ENCODE results near the gene FSIP2. TPM values are rescaled to one million over a fixed set of nuclear protein-coding genes. Genes with fewer than 3 reads are reported as not detected.

Gene FSIP2
- total RNA-seq, 6 experiments from 2014 or later: 0.06 to 0.19 (median 0.11) TPM

- Histone ChIP-seq H3K36me3 (no peaks in the 10 kb centered on the region), H3K27me3 (no peaks in the 10 kb centered on the region), H3K27ac (no peak overlapping the region), H3K4me3 (no peak overlapping the region), H3K4me1 (no peaks in the 10 kb centered on the region), H3K9me3 (peaks cover 0 to 4% (median 0%) of the 10 kb centered on the region in 4 donors)
- ATAC-seq: no peak
- TF ChIP-seq, protein P1, sequence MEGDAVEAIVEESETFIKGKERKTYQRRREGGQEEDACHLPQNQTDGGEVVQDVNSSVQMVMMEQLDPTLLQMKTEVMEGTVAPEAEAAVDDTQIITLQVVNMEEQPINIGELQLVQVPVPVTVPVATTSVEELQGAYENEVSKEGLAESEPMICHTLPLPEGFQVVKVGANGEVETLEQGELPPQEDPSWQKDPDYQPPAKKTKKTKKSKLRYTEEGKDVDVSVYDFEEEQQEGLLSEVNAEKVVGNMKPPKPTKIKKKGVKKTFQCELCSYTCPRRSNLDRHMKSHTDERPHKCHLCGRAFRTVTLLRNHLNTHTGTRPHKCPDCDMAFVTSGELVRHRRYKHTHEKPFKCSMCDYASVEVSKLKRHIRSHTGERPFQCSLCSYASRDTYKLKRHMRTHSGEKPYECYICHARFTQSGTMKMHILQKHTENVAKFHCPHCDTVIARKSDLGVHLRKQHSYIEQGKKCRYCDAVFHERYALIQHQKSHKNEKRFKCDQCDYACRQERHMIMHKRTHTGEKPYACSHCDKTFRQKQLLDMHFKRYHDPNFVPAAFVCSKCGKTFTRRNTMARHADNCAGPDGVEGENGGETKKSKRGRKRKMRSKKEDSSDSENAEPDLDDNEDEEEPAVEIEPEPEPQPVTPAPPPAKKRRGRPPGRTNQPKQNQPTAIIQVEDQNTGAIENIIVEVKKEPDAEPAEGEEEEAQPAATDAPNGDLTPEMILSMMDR (IDR thresholded peaks at IDR 0.05): no peak
- TF ChIP-seq POLR2A (IDR thresholded peaks at IDR 0.05): no peak
- intact Hi-C loops (cut with DNase I): no loop called here
- DNase-seq: no peak
Observed at GRCh38 chr2:185802926-185803325, 64.3 kb downstream of the FSIP2 start.

DNA sequence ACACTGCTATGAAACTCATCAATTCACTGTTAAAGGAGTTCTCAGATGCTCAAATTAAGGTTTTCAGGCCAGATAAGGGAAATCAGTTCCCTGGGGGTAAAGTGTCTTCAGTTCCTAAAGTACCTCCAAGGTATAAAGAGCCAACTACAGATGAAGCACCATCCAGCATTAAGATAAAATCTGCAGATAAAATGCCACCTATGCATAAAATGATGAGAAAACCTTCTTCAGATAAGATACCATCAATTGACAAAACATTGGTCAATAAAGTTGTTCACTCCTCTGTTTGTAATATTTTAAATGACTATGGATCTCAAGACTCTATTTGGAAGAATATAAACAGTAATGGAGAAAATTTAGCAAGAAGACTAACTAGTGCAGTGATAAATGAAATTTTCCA lies 68.2 kb downstream of the FSIP2 start:
- intact Hi-C loops (cut with DNase I): no loop called here
- H3K4me3 ChIP-seq: no peak overlapping the region
- no peak for TF ChIP-seq POLR2A (IDR thresholded peaks at IDR 0.05)
- TF ChIP-seq, protein P1 (IDR thresholded peaks at IDR 0.05): no peak
- DNase-seq (no peak), ATAC-seq (no peak)
- no peaks in the 10 kb centered on the region for H3K36me3 ChIP-seq
- H3K9me3 ChIP-seq: peaks cover 0 to 4% (median 0%) of the 10 kb centered on the region in 4 donors
- no peak overlapping the region for H3K27ac ChIP-seq
- no peaks in the 10 kb centered on the region for H3K4me1 ChIP-seq
- H3K27me3 ChIP-seq: no peaks in the 10 kb centered on the region

GRCh38 chr2:185807351-185807750 lies 68.7 kb downstream of the FSIP2 start:
- ATAC-seq: no peak
- H3K36me3 ChIP-seq: no peaks in the 10 kb centered on the region
- H3K27me3 ChIP-seq: no peaks in the 10 kb centered on the region
- no peak for TF ChIP-seq POLR2A (IDR thresholded peaks at IDR 0.05)
- peaks cover 0 to 4% (median 0%) of the 10 kb centered on the region in 4 donors for H3K9me3 ChIP-seq
- WGBS (ENCODE audit: insufficient coverage, low coverage, low lambda C conversion rate, missing lambda C conversion rate): 73% methylated on average over 1 of the region's 1 CpG
- H3K4me1 ChIP-seq: no peaks in the 10 kb centered on the region
- H3K4me3 ChIP-seq: no peak overlapping the region
- no peak for DNase-seq
- H3K27ac ChIP-seq: no peak overlapping the region
- intact Hi-C loops (cut with DNase I): no loop called here

DNA sequence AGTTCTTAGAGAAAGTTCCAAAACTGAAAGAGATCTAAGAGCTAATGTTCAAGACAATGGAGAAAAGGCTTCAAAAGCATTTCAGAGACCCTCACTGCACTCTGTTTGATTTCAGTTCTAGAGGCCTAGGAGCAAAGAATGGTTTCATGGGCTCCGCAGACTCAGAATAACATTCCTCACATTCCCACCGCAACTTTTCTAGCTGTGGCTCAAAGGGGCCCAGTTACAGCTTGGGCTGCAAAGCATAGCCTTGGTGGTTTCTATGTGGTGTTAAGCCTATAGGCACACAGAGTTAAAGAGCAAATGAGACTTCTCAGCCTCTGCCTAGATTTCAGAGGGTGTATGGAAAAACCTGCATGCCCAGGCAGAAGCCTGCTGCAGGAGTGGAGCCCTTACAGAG lies 73.0 kb downstream of the FSIP2 start:
- Histone ChIP-seq H3K4me3 (no peak overlapping the region), H3K27ac (no peak overlapping the region), H3K4me1 (no peaks in the 10 kb centered on the region), H3K27me3 (no peaks in the 10 kb centered on the region), H3K36me3 (no peaks in the 10 kb centered on the region), H3K9me3 (no peaks in the 10 kb centered on the region)
- ATAC-seq: no peak
- intact Hi-C loops (cut with DNase I): no loop called here
- TF ChIP-seq, protein P1 (IDR thresholded peaks at IDR 0.05): no peak
- no peak for TF ChIP-seq POLR2A (IDR thresholded peaks at IDR 0.05)
- 76% methylated on average over 2 of the region's 2 CpGs for WGBS (ENCODE audit: insufficient coverage, low coverage, low lambda C conversion rate, missing lambda C conversion rate)
- no peak for DNase-seq

DNA sequence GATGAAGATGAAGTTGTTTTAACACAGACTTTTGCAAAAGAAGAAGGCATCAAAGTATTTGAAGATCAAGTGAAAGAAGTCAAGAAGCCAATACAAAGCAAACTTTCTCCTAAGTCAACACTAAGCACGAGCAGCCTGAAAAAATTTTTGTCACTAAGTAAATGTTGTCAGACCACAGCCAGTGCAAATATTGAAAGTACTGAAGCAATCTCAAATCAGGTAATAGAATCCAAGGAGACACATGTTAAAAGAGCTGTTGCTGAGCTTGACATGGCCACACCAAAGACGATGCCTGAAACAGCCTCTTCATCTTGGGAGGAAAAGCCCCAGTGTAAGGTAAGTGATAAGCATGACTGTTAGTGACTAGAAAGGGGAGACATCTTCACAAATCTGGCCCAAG lies 75.1 kb downstream of the FSIP2 start:
- Histone ChIP-seq H3K9me3 (no peaks in the 10 kb centered on the region), H3K27ac (no peak overlapping the region), H3K36me3 (no peaks in the 10 kb centered on the region), H3K4me1 (no peaks in the 10 kb centered on the region), H3K4me3 (no peak overlapping the region), H3K27me3 (no peaks in the 10 kb centered on the region)
- ATAC-seq: peak; percentile 82 to 96 (median 89)
- TF ChIP-seq, protein P1 (IDR thresholded peaks at IDR 0.05): no peak
- TF ChIP-seq POLR2A (IDR thresholded peaks at IDR 0.05): no peak
- intact Hi-C loops (cut with DNase I): no loop called here
- no peak for DNase-seq
- WGBS (ENCODE audit: insufficient coverage, low coverage, low lambda C conversion rate, missing lambda C conversion rate): 15% methylated on average over 2 of the region's 2 CpGs

Data from right lobe of liver (tissue), 6 donors.